ENCODE data around the gene METAP2. TPM values are rescaled to one million over a fixed set of nuclear protein-coding genes. Genes with fewer than 3 reads are reported as not detected.
"Not testable (repeated sequence)": the region's sequence is repeated elsewhere in the genome, so short reads cannot be mapped to it uniquely, and the experiment has no call there.

Gene METAP2
- total RNA-seq, 1 donor from 2014 or later: 81.8 TPM

GRCh38 chr12:95445884-95446505 is 28.0 kb upstream of the METAP2 start:
- Mint-ChIP-seq H3K27ac (ENCODE audit: unreplicated experiment) (no peak overlapping the region), H3K9me3 (ENCODE audit: unreplicated experiment) (no peaks in the 10 kb centered on the region), H3K27me3 (ENCODE audit: unreplicated experiment) (peaks cover 4% of the 10 kb centered on the region), H3K4me3 (ENCODE audit: unreplicated experiment) (no peak overlapping the region), H3K36me3 (ENCODE audit: unreplicated experiment) (no peaks in the 10 kb centered on the region), H3K4me1 (ENCODE audit: low read depth, unreplicated experiment) (no peaks in the 10 kb centered on the region)
- no peak for DNase-seq
- TF ChIP-seq CTCF (IDR thresholded peaks at IDR 0.05; ENCODE audit: partially characterized antibody, unreplicated experiment): no peak

GRCh38 chr12:95446506-95446900 is 27.4 kb upstream of the METAP2 start:
- no peaks in the 10 kb centered on the region for H3K36me3 Mint-ChIP-seq (ENCODE audit: unreplicated experiment)
- peak; percentile 53 for DNase-seq
- no peak overlapping the region for H3K27ac Mint-ChIP-seq (ENCODE audit: unreplicated experiment)
- no peaks in the 10 kb centered on the region for H3K9me3 Mint-ChIP-seq (ENCODE audit: unreplicated experiment)
- TF ChIP-seq CTCF (IDR thresholded peaks at IDR 0.05; ENCODE audit: partially characterized antibody, unreplicated experiment): no peak
- H3K27me3 Mint-ChIP-seq (ENCODE audit: unreplicated experiment): peaks cover 4% of the 10 kb centered on the region
- no peaks in the 10 kb centered on the region for H3K4me1 Mint-ChIP-seq (ENCODE audit: low read depth, unreplicated experiment)
- peak overlapping the region; percentile 12 for H3K4me3 Mint-ChIP-seq (ENCODE audit: unreplicated experiment)

- H3K4me3 Mint-ChIP-seq (ENCODE audit: unreplicated experiment); H3K36me3 Mint-ChIP-seq (ENCODE audit: unreplicated experiment); H3K27me3 Mint-ChIP-seq (ENCODE audit: unreplicated experiment); H3K4me1 Mint-ChIP-seq (ENCODE audit: low read depth, unreplicated experiment); H3K9me3 Mint-ChIP-seq (ENCODE audit: unreplicated experiment); DNase-seq; H3K27ac Mint-ChIP-seq (ENCODE audit: unreplicated experiment): not testable (repeated sequence)
Observed at GRCh38 chr12:95449656-95450055, 24.3 kb upstream of the METAP2 start.

- H3K36me3 Mint-ChIP-seq (ENCODE audit: unreplicated experiment); H3K27ac Mint-ChIP-seq (ENCODE audit: unreplicated experiment); H3K9me3 Mint-ChIP-seq (ENCODE audit: unreplicated experiment); DNase-seq; H3K27me3 Mint-ChIP-seq (ENCODE audit: unreplicated experiment); H3K4me1 Mint-ChIP-seq (ENCODE audit: low read depth, unreplicated experiment); H3K4me3 Mint-ChIP-seq (ENCODE audit: unreplicated experiment): not testable (repeated sequence)
Observed at GRCh38 chr12:95452501-95452900, 21.5 kb upstream of the METAP2 start.

- not testable (repeated sequence) for H3K4me3 Mint-ChIP-seq (ENCODE audit: unreplicated experiment); DNase-seq; H3K27me3 Mint-ChIP-seq (ENCODE audit: unreplicated experiment); H3K9me3 Mint-ChIP-seq (ENCODE audit: unreplicated experiment); H3K36me3 Mint-ChIP-seq (ENCODE audit: unreplicated experiment); H3K27ac Mint-ChIP-seq (ENCODE audit: unreplicated experiment); H3K4me1 Mint-ChIP-seq (ENCODE audit: low read depth, unreplicated experiment)
Observed at GRCh38 chr12:95453881-95454280, 20.1 kb upstream of the METAP2 start.

GRCh38 chr12:95454780-95455215 is 19.2 kb upstream of the METAP2 start:
- H3K9me3 Mint-ChIP-seq (ENCODE audit: unreplicated experiment); DNase-seq; H3K4me3 Mint-ChIP-seq (ENCODE audit: unreplicated experiment); H3K4me1 Mint-ChIP-seq (ENCODE audit: low read depth, unreplicated experiment); H3K27ac Mint-ChIP-seq (ENCODE audit: unreplicated experiment); H3K36me3 Mint-ChIP-seq (ENCODE audit: unreplicated experiment); H3K27me3 Mint-ChIP-seq (ENCODE audit: unreplicated experiment): not testable (repeated sequence)

GRCh38 chr12:95457605-95458004 is 16.3 kb upstream of the METAP2 start:
- DNase-seq; H3K4me3 Mint-ChIP-seq (ENCODE audit: unreplicated experiment): not testable (repeated sequence)

More at GRCh38 chr12:95457605-95458004, 16.3 kb upstream of the METAP2 start:
- not testable (repeated sequence) for H3K27me3 Mint-ChIP-seq (ENCODE audit: unreplicated experiment); H3K4me1 Mint-ChIP-seq (ENCODE audit: low read depth, unreplicated experiment); H3K9me3 Mint-ChIP-seq (ENCODE audit: unreplicated experiment); H3K36me3 Mint-ChIP-seq (ENCODE audit: unreplicated experiment); H3K27ac Mint-ChIP-seq (ENCODE audit: unreplicated experiment)
